Activated naive CD4-positive, alpha-beta T cell treated with anti-CD3 and anti-CD28 coated beads, Interleukin-2, amount 50 U/mL, for 24 hours (primary cell): ENCODE measurements around the gene GUCA1A.
"Not testable (repeated sequence)": the region's sequence is repeated elsewhere in the genome, so short reads cannot be mapped to it uniquely, and the experiment has no call there.

Experiments
- H3K27ac Mint-ChIP-seq: one replicate; pipeline ENCODE4 v1.8.0; 2021; ENCODE audit warnings: mild to moderate bottlenecking, mixed read lengths
- H3K27me3 Mint-ChIP-seq: one replicate; pipeline ENCODE4 v1.8.0; 2021; ENCODE audit warnings: mixed read lengths
- H3K36me3 Mint-ChIP-seq: one replicate; pipeline ENCODE4 v1.8.0; 2021; ENCODE audit warnings: mixed read lengths
- H3K4me1 Mint-ChIP-seq: one replicate; pipeline ENCODE4 v1.8.0; 2021; ENCODE audit warnings: mixed read lengths
- H3K4me3 Mint-ChIP-seq: one replicate; pipeline ENCODE4 v1.8.0; 2021; ENCODE audit warnings: mild to moderate bottlenecking, mixed read lengths
- H3K9me3 Mint-ChIP-seq: one replicate; pipeline ENCODE4 v1.8.0; 2021; ENCODE audit warnings: mixed read lengths

GUCA1A gene

DNA sequence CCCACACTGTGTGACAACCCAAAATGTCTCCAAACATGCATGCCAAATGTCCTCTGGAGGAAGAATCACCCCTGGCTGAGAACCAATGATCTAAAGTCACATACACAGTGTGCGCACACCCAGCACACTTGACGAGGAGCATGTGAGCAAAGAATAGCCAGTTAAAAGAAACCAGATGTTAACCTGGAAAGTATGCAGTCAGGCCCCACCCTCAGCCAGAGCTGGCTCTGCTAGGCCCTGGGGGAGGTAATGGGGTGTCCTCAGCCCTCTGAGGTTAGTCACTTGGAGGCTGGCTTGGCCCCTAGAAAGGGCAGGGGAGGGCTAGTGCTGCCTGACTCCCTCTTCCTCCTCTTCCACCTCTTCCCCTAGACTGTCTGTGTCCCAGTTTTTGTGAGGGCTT is 15.2 kb upstream of the GUCA1A start:
- Mint-ChIP-seq H3K27ac (no peak overlapping the region), H3K36me3 (no peaks in the 10 kb centered on the region), H3K27me3 (no peaks in the 10 kb centered on the region), H3K4me3 (no peak overlapping the region), H3K4me1 (no peaks in the 10 kb centered on the region), H3K9me3 (no peaks in the 10 kb centered on the region)

GRCh38 chr6:42158631-42159030 is 14.5 kb upstream of the GUCA1A start:
- H3K27ac Mint-ChIP-seq = no peak overlapping the region
- H3K27me3 Mint-ChIP-seq = no peaks in the 10 kb centered on the region
- H3K9me3 Mint-ChIP-seq = no peaks in the 10 kb centered on the region
- H3K4me3 Mint-ChIP-seq = no peak overlapping the region
- no peaks in the 10 kb centered on the region for H3K4me1 Mint-ChIP-seq
- no peaks in the 10 kb centered on the region for H3K36me3 Mint-ChIP-seq

DNA sequence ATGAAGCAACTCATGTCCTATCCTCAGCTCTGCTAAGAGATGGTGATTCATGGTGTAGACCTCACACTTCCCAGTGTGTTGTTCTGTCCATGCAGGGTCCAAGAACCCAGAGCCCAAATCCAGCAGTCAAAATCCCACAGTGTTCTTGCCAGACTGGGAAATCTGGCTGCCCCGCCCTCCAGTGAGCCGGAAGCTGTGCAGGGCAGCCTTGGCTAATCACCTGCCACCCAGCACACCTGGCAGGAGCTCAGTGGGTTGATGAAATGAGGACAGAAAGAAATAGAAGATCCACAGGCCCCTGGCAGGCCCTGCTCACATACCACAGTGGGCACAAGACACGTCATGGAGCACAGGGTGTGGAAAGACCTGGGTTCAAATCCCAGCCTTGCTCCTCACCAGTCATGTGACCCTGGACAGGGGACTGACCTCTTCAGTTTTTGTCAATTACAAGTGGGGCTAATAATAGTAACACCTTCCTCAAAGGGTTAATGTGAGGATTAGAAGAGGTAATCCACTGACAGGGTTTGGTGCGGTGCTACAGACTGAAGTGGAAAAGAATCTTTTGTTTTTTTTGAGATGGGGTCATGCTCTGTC is 13.6 kb upstream of the GUCA1A start:
- Mint-ChIP-seq H3K9me3 (no peaks in the 10 kb centered on the region), H3K4me3 (no peak overlapping the region), H3K27ac (no peak overlapping the region), H3K4me1 (no peaks in the 10 kb centered on the region), H3K27me3 (no peaks in the 10 kb centered on the region), H3K36me3 (no peaks in the 10 kb centered on the region)

DNA sequence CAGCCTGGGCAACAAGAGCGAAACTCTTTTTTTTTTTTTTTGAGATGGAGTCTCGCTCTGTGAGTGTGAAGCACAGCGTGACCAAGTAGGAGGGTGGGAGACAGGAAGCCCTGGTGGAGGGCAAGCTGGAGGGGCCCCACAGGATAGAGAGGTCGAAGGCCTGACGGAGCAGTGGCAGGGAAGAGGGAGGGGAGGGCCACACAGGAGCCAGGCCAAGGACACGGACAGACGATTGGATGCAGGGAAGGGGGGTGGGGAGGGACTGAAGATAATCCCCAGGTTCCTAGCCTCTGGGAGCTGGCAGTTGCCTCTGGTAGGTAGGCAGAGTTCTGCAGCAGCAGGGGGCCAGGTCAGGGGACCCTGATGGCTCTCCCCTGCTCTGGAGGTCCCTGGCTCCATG is 10.8 kb upstream of the GUCA1A start:
- Mint-ChIP-seq H3K4me3 (no peak overlapping the region), H3K9me3 (no peaks in the 10 kb centered on the region), H3K27ac (no peak overlapping the region), H3K36me3 (no peaks in the 10 kb centered on the region), H3K27me3 (no peaks in the 10 kb centered on the region), H3K4me1 (no peaks in the 10 kb centered on the region)

GRCh38 chr6:42162812-42163211 is 10.4 kb upstream of the GUCA1A start:
- Mint-ChIP-seq H3K4me3 (no peak overlapping the region), H3K9me3 (no peaks in the 10 kb centered on the region), H3K36me3 (no peaks in the 10 kb centered on the region), H3K4me1 (no peaks in the 10 kb centered on the region), H3K27ac (no peak overlapping the region), H3K27me3 (no peaks in the 10 kb centered on the region)

DNA sequence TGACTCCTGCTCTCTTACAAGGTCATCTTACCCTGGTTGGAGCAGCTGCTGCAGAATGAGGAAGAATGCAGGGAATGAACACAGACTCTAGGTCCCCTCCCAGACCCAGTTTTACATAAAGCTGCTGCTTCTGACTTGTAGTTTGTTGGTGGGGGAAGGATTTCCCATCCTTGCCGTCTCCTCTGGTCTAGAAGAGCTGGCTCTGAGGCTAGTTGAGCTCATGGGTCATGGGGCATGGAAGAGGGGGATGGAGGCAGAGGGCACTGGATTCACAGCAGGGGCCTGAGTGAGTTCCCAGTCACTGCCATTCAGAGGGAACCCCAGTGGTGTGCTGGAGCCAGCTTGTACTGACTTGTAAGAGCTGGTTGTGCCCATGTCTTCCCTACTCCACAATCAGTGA is 9.2 kb upstream of the GUCA1A start:
- no peaks in the 10 kb centered on the region for H3K27me3 Mint-ChIP-seq
- H3K36me3 Mint-ChIP-seq = no peaks in the 10 kb centered on the region
- H3K4me3 Mint-ChIP-seq = no peak overlapping the region
- H3K9me3 Mint-ChIP-seq = no peaks in the 10 kb centered on the region
- H3K4me1 Mint-ChIP-seq = no peaks in the 10 kb centered on the region
- H3K27ac Mint-ChIP-seq = no peak overlapping the region

DNA sequence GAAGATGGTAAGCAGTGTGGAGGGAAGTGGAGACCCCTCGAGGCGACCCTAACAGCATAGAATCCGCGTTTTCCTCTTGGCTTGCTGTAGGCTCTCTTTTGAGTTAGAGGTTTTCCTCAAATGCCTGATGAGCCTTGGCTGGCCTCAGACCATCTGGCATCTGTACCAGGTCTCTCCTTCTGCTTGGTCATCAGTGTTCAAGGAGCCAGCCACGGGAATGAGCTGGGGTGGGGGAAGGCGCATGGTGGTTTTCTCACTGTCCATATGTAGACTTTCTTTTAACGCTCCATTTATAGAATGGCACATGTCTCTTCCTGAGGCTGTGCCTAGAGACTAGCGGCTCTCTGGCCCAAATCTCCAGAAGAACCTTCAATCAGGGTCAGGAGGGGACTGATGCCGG is 8.1 kb upstream of the GUCA1A start:
- Mint-ChIP-seq H3K36me3 (no peaks in the 10 kb centered on the region), H3K4me1 (no peaks in the 10 kb centered on the region), H3K4me3 (no peak overlapping the region), H3K27ac (no peak overlapping the region), H3K9me3 (no peaks in the 10 kb centered on the region), H3K27me3 (no peaks in the 10 kb centered on the region)

- Mint-ChIP-seq H3K36me3 (no peaks in the 10 kb centered on the region), H3K27me3 (no peaks in the 10 kb centered on the region), H3K27ac (no peak overlapping the region), H3K4me1 (no peaks in the 10 kb centered on the region), H3K9me3 (no peaks in the 10 kb centered on the region), H3K4me3 (no peak overlapping the region)
Measured at GRCh38 chr6:42166444-42167141, 6.6 kb upstream of the GUCA1A start.

- H3K4me3 Mint-ChIP-seq = no peak overlapping the region
- no peaks in the 10 kb centered on the region for H3K27me3 Mint-ChIP-seq
- no peak overlapping the region for H3K27ac Mint-ChIP-seq
- H3K4me1 Mint-ChIP-seq = no peaks in the 10 kb centered on the region
- H3K9me3 Mint-ChIP-seq = no peaks in the 10 kb centered on the region
- H3K36me3 Mint-ChIP-seq = no peaks in the 10 kb centered on the region
Measured at GRCh38 chr6:42168650-42169049, 4.5 kb upstream of the GUCA1A start.

DNA sequence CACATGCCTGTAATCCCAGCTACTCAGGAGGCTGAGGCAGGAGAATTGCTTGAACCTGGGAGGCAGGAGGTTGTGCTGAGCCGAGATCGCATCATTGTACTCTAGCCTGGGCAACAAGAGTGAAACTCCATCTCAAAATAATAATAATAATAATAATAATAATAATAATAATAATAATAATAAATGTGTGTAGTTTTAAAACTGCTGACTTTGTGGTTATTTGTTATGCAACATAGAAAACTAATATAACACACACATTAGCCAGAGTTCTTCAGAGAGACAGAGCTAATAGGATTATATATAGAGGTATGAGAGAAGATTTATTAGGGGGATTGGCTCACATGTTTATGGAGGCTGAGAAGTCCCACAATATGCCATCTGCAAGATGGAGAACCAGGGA is 3.4 kb upstream of the GUCA1A start:
- not testable (repeated sequence) for H3K4me1 Mint-ChIP-seq, H3K27me3 Mint-ChIP-seq, H3K36me3 Mint-ChIP-seq, H3K4me3 Mint-ChIP-seq, H3K27ac Mint-ChIP-seq, H3K9me3 Mint-ChIP-seq

- Mint-ChIP-seq H3K36me3 (no peaks in the 10 kb centered on the region), H3K9me3 (no peaks in the 10 kb centered on the region), H3K4me1 (no peaks in the 10 kb centered on the region), H3K4me3 (no peak overlapping the region), H3K27ac (no peak overlapping the region), H3K27me3 (no peaks in the 10 kb centered on the region)
Measured at GRCh38 chr6:42171813-42172581, 1.2 kb upstream of the GUCA1A start.

DNA sequence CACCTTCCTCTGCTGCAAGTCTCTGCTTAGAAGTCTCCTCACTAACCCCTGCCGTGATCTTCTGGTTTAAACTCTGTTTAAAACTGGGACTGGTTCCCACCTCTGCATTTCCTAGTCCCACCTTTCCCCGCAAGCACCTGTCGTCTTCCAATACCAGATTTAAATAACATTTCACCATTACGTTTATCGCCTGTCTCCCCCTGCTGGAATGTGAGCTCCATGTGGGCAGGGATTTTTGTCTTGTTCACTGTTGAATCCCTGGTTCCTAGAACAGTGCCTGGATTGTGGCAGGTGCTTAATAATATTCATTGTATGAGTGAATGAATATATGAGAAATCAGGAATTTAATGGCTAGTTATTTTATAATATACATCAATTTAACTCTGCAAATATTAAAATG is 2.7 kb downstream of the GUCA1A start:
- Mint-ChIP-seq H3K36me3 (no peaks in the 10 kb centered on the region), H3K27ac (no peak overlapping the region), H3K9me3 (no peaks in the 10 kb centered on the region), H3K4me1 (peaks cover 6% of the 10 kb centered on the region), H3K27me3 (peaks cover 2% of the 10 kb centered on the region), H3K4me3 (no peak overlapping the region)

DNA sequence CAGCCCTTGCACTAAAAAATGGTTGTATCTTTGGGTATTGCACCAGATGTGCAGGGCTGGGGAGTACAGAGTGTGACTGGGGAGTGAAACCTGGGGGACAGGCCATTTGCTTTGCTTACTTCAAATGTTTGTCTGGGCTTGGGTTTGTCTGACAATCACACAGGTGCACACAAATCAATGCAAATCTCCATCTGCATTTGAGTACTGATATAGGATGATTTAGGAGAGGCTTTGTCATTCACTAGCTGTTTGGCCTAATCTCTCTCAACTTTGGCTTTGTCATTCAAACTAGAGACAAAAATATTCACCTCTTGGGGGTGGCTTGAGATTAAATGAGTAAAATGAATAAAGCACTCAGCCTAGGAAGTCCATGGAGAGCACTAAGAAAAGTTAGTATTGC is 3.8 kb downstream of the GUCA1A start:
- peaks cover 2% of the 10 kb centered on the region for H3K27me3 Mint-ChIP-seq
- H3K4me3 Mint-ChIP-seq = no peak overlapping the region
- H3K36me3 Mint-ChIP-seq = peaks cover 3% of the 10 kb centered on the region
- H3K9me3 Mint-ChIP-seq = no peaks in the 10 kb centered on the region
- H3K27ac Mint-ChIP-seq = no peak overlapping the region
- H3K4me1 Mint-ChIP-seq = peaks cover 6% of the 10 kb centered on the region

- no peak overlapping the region for H3K4me3 Mint-ChIP-seq
- no peaks in the 10 kb centered on the region for H3K9me3 Mint-ChIP-seq
- peaks cover 2% of the 10 kb centered on the region for H3K27me3 Mint-ChIP-seq
- peaks cover 6% of the 10 kb centered on the region for H3K4me1 Mint-ChIP-seq
- peaks cover 3% of the 10 kb centered on the region for H3K36me3 Mint-ChIP-seq
- H3K27ac Mint-ChIP-seq = no peak overlapping the region
Measured at GRCh38 chr6:42177514-42178364, 4.6 kb downstream of the GUCA1A start.

DNA sequence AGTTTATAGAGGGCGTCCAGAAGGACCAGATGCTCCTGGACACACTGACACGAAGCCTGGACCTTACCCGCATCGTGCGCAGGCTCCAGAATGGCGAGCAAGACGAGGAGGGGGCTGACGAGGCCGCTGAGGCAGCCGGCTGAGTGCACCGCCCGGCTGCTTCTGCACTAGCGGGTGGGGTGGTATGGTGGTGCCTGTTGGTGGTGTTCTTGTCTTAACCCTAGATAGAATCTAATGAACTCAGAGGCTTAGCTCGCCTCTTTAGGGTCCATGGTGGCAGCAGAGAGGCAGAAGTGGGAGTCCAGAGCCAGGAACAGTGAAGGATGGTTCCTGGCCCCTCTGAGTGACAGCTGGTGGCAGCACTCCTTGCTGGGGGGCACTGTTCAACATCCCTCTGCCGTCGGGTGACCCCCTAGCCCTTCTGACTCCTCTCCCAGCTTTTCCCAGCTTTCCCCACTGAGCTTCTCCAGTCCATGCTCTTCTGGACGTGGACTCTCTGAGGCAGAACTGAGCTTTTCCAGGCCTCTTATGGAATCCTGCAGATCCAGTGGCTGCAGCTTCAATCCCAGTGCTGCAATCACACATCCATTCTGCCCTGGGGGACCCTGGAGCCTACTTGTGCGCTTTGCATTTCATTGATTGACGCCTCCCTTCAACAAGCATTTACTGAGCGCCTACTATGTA is 6.2 kb downstream of the GUCA1A start:
- Mint-ChIP-seq H3K36me3 (peaks cover 3% of the 10 kb centered on the region), H3K4me3 (no peak overlapping the region), H3K27me3 (peaks cover 2% of the 10 kb centered on the region), H3K27ac (no peak overlapping the region), H3K4me1 (peaks cover 6% of the 10 kb centered on the region), H3K9me3 (no peaks in the 10 kb centered on the region)
